H1 (cell line): ENCODE measurements around the gene POLN. TPM values are rescaled to one million over a fixed set of nuclear protein-coding genes. Genes with fewer than 3 reads are reported as not detected.

Experiments used
- CTCF ChIA-PET: fragments of 300-600 bp; sonication (Branson Sonifier 250); formaldehyde crosslinking; loops from one replicate; lab custom pipeline; 2021; ENCODE audit not compliant: partially characterized antibody; lab: Charles Lee
- POLR2A ChIA-PET: fragments of 300-600 bp; sonication (Branson Sonifier 250); formaldehyde crosslinking; loops from one replicate; lab custom pipeline; 2021; ENCODE audit warnings: inconsistent platforms; ENCODE audit not compliant: partially characterized antibody; lab: Charles Lee
- DNase-seq, 2 experiments: peaks; one replicate each; pipeline versions ENCODE4 v3.0.0 to v3.0.0-alpha.2; 2010 to 2022; ENCODE audit warnings: low spot score in 2 of 2, low read depth in 1 of 2, mixed read lengths in 1 of 2
- FAIRE-seq: peaks from 2 replicates; lab custom pipeline; 2011; peaks lifted over from hg19 to GRCh38; lab: Jason Lieb, UNC
- H2AFZ ChIP-seq: 2 replicates; pipeline ENCODE4 v1.8.1; 2012; ENCODE audit warnings: low read length, inconsistent platforms
- H2AK5ac ChIP-seq: 2 replicates; pipeline ENCODE4 v1.6.1; 2013; ENCODE audit warnings: low read depth, low read length
- H2BK120ac ChIP-seq: replicated peaks from 2 replicates; pipeline ENCODE3; 2013; ENCODE audit warnings: low read depth, low read length, inconsistent platforms
- H2BK12ac ChIP-seq: 2 replicates; pipeline ENCODE4 v1.6.1; 2013; ENCODE audit warnings: low read depth, low read length
- H2BK15ac ChIP-seq: 2 replicates; pipeline ENCODE4 v1.6.1; 2013; ENCODE audit warnings: low read length
- H2BK20ac ChIP-seq: 2 replicates; pipeline ENCODE4 v1.6.1; 2013; ENCODE audit warnings: low read length
- H2BK5ac ChIP-seq: 2 replicates; pipeline ENCODE4 v1.6.1; 2013; ENCODE audit warnings: low read depth, low read length
- H3K14ac ChIP-seq: 2 replicates; pipeline ENCODE4 v1.6.1; 2013; ENCODE audit warnings: inconsistent platforms; ENCODE audit not compliant: insufficient read length
- H3K18ac ChIP-seq: 2 replicates; pipeline ENCODE4 v1.6.1; 2013; ENCODE audit warnings: low read length; ENCODE audit errors: extremely low read depth
- H3K23ac ChIP-seq: 2 replicates; pipeline ENCODE4 v1.6.1; 2013; ENCODE audit warnings: inconsistent platforms; ENCODE audit not compliant: insufficient read length
- H3K23me2 ChIP-seq: 2 replicates; pipeline ENCODE4 v1.6.1; 2013; ENCODE audit warnings: low read depth, low read length
- H3K27ac ChIP-seq: 2 replicates; pipeline ENCODE4 v1.6.1; 2011; ENCODE audit warnings: low read depth, low read length, inconsistent platforms
- H3K27me3 ChIP-seq, 4 experiments: replicated peaks in 1 of 4; 1 replicate in 1 of 4; 2 replicates in 3 of 4; pipeline versions ENCODE4 v1.6.1 to v1.8.1; 2011 to 2013; ENCODE audit warnings: low read length in 3 of 4, mild to moderate bottlenecking in 3 of 4, inconsistent platforms in 2 of 4, mixed read lengths in 2 of 4, moderate library complexity in 1 of 4; ENCODE audit not compliant: control insufficient read depth in 3 of 4, insufficient read depth in 3 of 4; ENCODE audit errors: extremely low read depth in 1 of 4
- H3K36me3 ChIP-seq, 4 experiments: 2 replicates each; pipeline versions ENCODE4 v1.6.1 to v1.8.1; 2011 to 2013; ENCODE audit warnings: mild to moderate bottlenecking in 4 of 4, low read length in 3 of 4, moderate library complexity in 2 of 4, control low read depth in 1 of 4, inconsistent platforms in 1 of 4; ENCODE audit not compliant: insufficient read depth in 4 of 4, control insufficient read depth in 2 of 4
- H3K4ac ChIP-seq: replicated peaks from 2 replicates; pipeline ENCODE3; 2013; ENCODE audit warnings: low read length, low read depth, mixed read lengths, inconsistent platforms; ENCODE audit not compliant: insufficient read length
- H3K4me1 ChIP-seq, 4 experiments: replicated peaks in 1 of 4; 1 replicate in 1 of 4; 2 replicates in 3 of 4; pipeline versions ENCODE4 v1.6.1 to v1.8.1; 2011 to 2013; ENCODE audit warnings: low read length in 3 of 4, inconsistent platforms in 2 of 4, mixed read lengths in 1 of 4; ENCODE audit not compliant: insufficient read depth in 4 of 4, control insufficient read depth in 3 of 4
- H3K4me2 ChIP-seq, 2 experiments: 2 replicates each; pipeline versions ENCODE4 v1.6.1 to v1.8.1; 2011 to 2013; ENCODE audit warnings: low read depth in 2 of 2, low read length in 2 of 2, control low read depth in 1 of 2, inconsistent platforms in 1 of 2, mild to moderate bottlenecking in 1 of 2; ENCODE audit not compliant: insufficient read depth in 1 of 2
- H3K4me3 ChIP-seq, 4 experiments: fragments of 200-600, 300-600 bp in 1 of 4; sonication (generic), shearing (Covaris generic), sonication (Bioruptor Twin) in 1 of 4; 2 replicates each; pipeline versions ENCODE4 v1.5.1 to v1.8.1; 2011 to 2016; ENCODE audit warnings: low read length in 4 of 4, low read depth in 3 of 4, control low read depth in 2 of 4, inconsistent platforms in 2 of 4, mild to moderate bottlenecking in 2 of 4, mixed read lengths in 1 of 4, moderate library complexity in 1 of 4; ENCODE audit not compliant: insufficient read depth in 2 of 4; ENCODE audit errors: extremely low read depth in 1 of 4
- H3K56ac ChIP-seq: replicated peaks from 2 replicates; pipeline ENCODE3; 2013; ENCODE audit warnings: low read depth, mild to moderate bottlenecking, mixed read lengths, low read length, inconsistent platforms; ENCODE audit not compliant: insufficient read length
- H3K79me1 ChIP-seq: 2 replicates; pipeline ENCODE4 v1.6.1; 2013; ENCODE audit warnings: low read depth, low read length, control low read depth
- H3K79me2 ChIP-seq, 2 experiments: 2 replicates each; pipeline versions ENCODE4 v1.6.1 to v1.8.1; 2012 to 2013; ENCODE audit warnings: low read length in 2 of 2, mild to moderate bottlenecking in 2 of 2, inconsistent platforms in 1 of 2; ENCODE audit not compliant: insufficient read depth in 2 of 2, control insufficient read depth in 1 of 2
- H3K9ac ChIP-seq, 4 experiments: replicated peaks in 1 of 4; 1 replicate in 1 of 4; 2 replicates in 3 of 4; pipeline versions ENCODE4 v1.6.1 to v1.8.1; 2011 to 2013; ENCODE audit warnings: low read depth in 3 of 4, low read length in 3 of 4, control low read depth in 2 of 4, mild to moderate bottlenecking in 2 of 4, moderate library complexity in 2 of 4, inconsistent platforms in 1 of 4; ENCODE audit errors: extremely low read depth in 1 of 4
- H3K9me3 ChIP-seq, 2 experiments: 2 replicates each; pipeline versions ENCODE4 v1.6.1 to v1.8.1; 2012 to 2013; ENCODE audit warnings: mild to moderate bottlenecking in 2 of 2, moderate library complexity in 2 of 2, control low read depth in 1 of 2, inconsistent platforms in 1 of 2, low read depth in 1 of 2, low read length in 1 of 2, mixed read lengths in 1 of 2; ENCODE audit not compliant: insufficient read depth in 2 of 2
- H4K20me1 ChIP-seq, 2 experiments: replicated peaks in 1 of 2; 2 replicates each; pipeline versions ENCODE3 to v1.8.1; 2011 to 2013; ENCODE audit warnings: inconsistent platforms in 2 of 2, low read length in 2 of 2, mild to moderate bottlenecking in 1 of 2; ENCODE audit not compliant: insufficient read depth in 2 of 2, control insufficient read depth in 1 of 2
- H4K5ac ChIP-seq: 2 replicates; pipeline ENCODE4 v1.6.1; 2013; ENCODE audit warnings: low read length, low read depth, mixed read lengths, inconsistent platforms; ENCODE audit not compliant: insufficient read length
- H4K8ac ChIP-seq: 2 replicates; pipeline ENCODE4 v1.8.0; 2013; ENCODE audit warnings: mild to moderate bottlenecking, moderate library complexity, low read length, inconsistent platforms; ENCODE audit not compliant: insufficient read depth; ENCODE audit errors: extremely low read depth
- H4K91ac ChIP-seq: replicated peaks from 2 replicates; pipeline ENCODE3; 2013; ENCODE audit warnings: low read length, mixed read lengths, inconsistent platforms; ENCODE audit not compliant: insufficient read length
- BACH1 ChIP-seq: IDR thresholded peaks from 2 replicates; pipeline ENCODE4 v1.6.1; 2012; ENCODE audit warnings: low read length, improper control_type of control experiment
- CBX8 ChIP-seq: fragments of 300-800, 300-1000 bp; sonication (generic); IDR thresholded peaks from 2 replicates; pipeline ENCODE4 v1.7.1; 2016; ENCODE audit warnings: low read depth, low read length, borderline replicate concordance
- HDAC6 ChIP-seq: IDR thresholded peaks from one replicate; pipeline ENCODE4 v1.7.1; 2012; ENCODE audit warnings: low read depth, mild to moderate bottlenecking, inconsistent platforms, low read length, moderate library complexity
- JUN ChIP-seq: IDR thresholded peaks from 2 replicates; pipeline ENCODE4 v1.6.1; 2011; ENCODE audit warnings: low read depth, mild to moderate bottlenecking, improper control_type of control experiment, low read length
- KDM4A ChIP-seq: IDR thresholded peaks from one replicate; pipeline ENCODE4 v1.7.1; 2012; ENCODE audit warnings: low read depth, mild to moderate bottlenecking, moderate library complexity, low read length, inconsistent platforms; ENCODE audit not compliant: severe bottlenecking
- PHF8 ChIP-seq: fragments of 200-600 bp; sonication (generic); conservative IDR thresholded peaks from 2 replicates; pipeline ENCODE4 v1.7.1; 2012; ENCODE audit warnings: low read depth, mild to moderate bottlenecking, inconsistent platforms, low read length, moderate library complexity
- RAD21 ChIP-seq, 2 experiments: IDR thresholded peaks in 1 of 2; conservative IDR thresholded peaks in 1 of 2; 2 replicates each; pipeline ENCODE4 v1.6.1; 2011; ENCODE audit warnings: low read depth in 2 of 2, low read length in 2 of 2, improper control_type of control experiment in 1 of 2, inconsistent platforms in 1 of 2, mild to moderate bottlenecking in 1 of 2, moderate library complexity in 1 of 2
- RBBP5 ChIP-seq: IDR thresholded peaks from 2 replicates; pipeline ENCODE4 v1.7.1; 2012; ENCODE audit warnings: low read depth, mild to moderate bottlenecking, inconsistent platforms, low read length, moderate library complexity, borderline replicate concordance
- RXRA ChIP-seq: IDR thresholded peaks from 2 replicates; pipeline ENCODE4 v1.6.1; 2011; ENCODE audit warnings: low read depth, mild to moderate bottlenecking, low read length, moderate library complexity; ENCODE audit not compliant: insufficient read depth
- SAP30 ChIP-seq: fragments of 300-600 bp; sonication (generic); IDR thresholded peaks from 2 replicates; pipeline ENCODE4 v1.7.1; 2012; ENCODE audit warnings: low read length, moderate library complexity, mild to moderate bottlenecking, inconsistent platforms; ENCODE audit not compliant: insufficient read depth, insufficient replicate concordance
- SRF ChIP-seq: IDR thresholded peaks from 2 replicates; pipeline ENCODE4 v1.6.1; 2011; ENCODE audit warnings: mild to moderate bottlenecking, low read depth, low read length, moderate library complexity
- TAF1 ChIP-seq: IDR thresholded peaks from 2 replicates; pipeline ENCODE4 v1.6.1; 2011; ENCODE audit warnings: mild to moderate bottlenecking, low read depth, low read length
- WGBS, 2 experiments: shearing (Covaris generic) in 1 of 2; methylation state at CpG; one replicate each; pipeline versions ENCODE4 v1.1.6 to v1.1.7; 2013 to 2015; ENCODE audit warnings: low lambda C conversion rate in 2 of 2, mixed read lengths in 2 of 2, inconsistent platforms in 1 of 2, low coverage in 1 of 2, missing lambda C conversion rate in 1 of 2; ENCODE audit not compliant: insufficient replicate concordance in 2 of 2, insufficient coverage in 1 of 2, insufficient read length in 1 of 2; ENCODE audit errors: extremely low coverage in 1 of 2, missing lambda C conversion rate in 1 of 2; 5-methylcytosine and 5-hydroxymethylcytosine counted together
- polyA plus RNA-seq, 7 experiments: library from polyadenylated mRNA; depleted of rRNA in 3 of 7; stranded (reverse) in 5 of 7; unstranded in 2 of 7; fragments of >200 nt in 5 of 7; fragments of 200-250 nt in 2 of 7; gene quantifications; 1 replicate in 5 of 7; 2 replicates in 1 of 7; 4 replicates in 1 of 7; pipeline versions ENCODE4 v1.2.1 to v1.2.3, GENCODE V29; 2011 to 2013; ENCODE audit warnings: missing spikeins in 2 of 7, mixed read lengths in 2 of 7
- total RNA-seq: library from RNA; stranded (reverse); fragmentation: NEBNext Ultra II Directional; extraction: Animal tissue kit (Norgen Biotek cat#: 25700); gene quantifications from 2 replicates; pipeline ENCODE4 v1.2.1, GENCODE V29; 2021
- TF ChIP-seq, protein P1 (sequence below): IDR thresholded peaks from 2 replicates; pipeline ENCODE4 v1.6.1; 2012; ENCODE audit warnings: inconsistent platforms

Gene POLN
- total and polyA plus RNA-seq, 2 of the 8 experiments (the other 6 are each of a cell fraction or from before 2014, with no cell fraction given), result 0.98 to 1.5 TPM

DNA sequence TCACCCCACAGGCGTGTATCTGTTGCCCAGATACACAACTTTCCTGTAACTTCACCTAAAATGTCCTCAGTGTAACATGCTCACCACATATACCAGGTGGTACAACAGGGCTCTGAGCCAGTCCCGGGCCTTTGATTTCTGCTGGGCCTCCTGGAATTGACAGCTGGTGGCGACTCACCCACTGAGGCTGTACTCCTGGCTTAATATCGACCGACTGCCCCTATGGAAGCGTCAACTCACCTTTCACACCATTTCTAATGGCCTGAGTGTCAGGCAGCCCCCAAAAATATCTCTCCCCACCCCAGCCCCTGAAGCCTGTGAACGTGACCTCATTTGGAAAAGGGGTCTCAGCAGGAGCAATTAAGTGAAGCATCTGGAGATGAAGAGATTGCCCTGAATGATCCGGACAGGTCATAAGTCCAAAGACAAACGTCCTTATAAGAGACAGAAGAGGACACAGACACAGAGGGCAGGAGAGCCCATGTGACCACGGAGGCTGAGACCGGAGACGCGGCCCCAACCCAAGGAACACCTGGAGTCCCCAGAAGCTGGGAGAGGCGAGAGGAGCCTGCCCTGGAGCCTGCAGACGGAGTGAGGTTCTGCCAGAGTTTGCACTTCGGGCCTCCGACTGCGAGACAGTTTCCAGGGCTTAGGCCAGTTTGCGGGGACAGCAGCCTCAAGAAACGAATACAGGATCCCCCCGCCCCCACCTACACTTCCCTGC is 32.6 kb upstream of the POLN start:
- Histone ChIP-seq H4K20me1 (peaks cover 0 to 1% of the 10 kb centered on the region in 2 experiments), H3K23me2 (no peaks in the 10 kb centered on the region), H3K27ac (no peak overlapping the region), H3K27me3 (no peaks in the 10 kb centered on the region), H4K8ac (no peak overlapping the region), H2BK15ac (no peak overlapping the region), H2AK5ac (no peak overlapping the region), H3K79me1 (no peaks in the 10 kb centered on the region), H3K36me3 (no peaks in the 10 kb centered on the region), H3K79me2 (no peaks in the 10 kb centered on the region), H3K23ac (no peak overlapping the region), H3K4ac (no peak overlapping the region), H3K4me3 (no peak overlapping the region), H2BK5ac (no peak overlapping the region), H3K4me2 (no peak overlapping the region), H2BK20ac (no peak overlapping the region), H4K5ac (no peak overlapping the region), H4K91ac (no peak overlapping the region), H3K56ac (no peak overlapping the region), H2BK120ac (no peak overlapping the region), H3K14ac (no peak overlapping the region), H3K9me3 (no peaks in the 10 kb centered on the region), H3K18ac (no peak overlapping the region), H2AFZ (no peak overlapping the region), H3K9ac (no peak overlapping the region), H2BK12ac (no peak overlapping the region), H3K4me1 (no peaks in the 10 kb centered on the region)
- no peak for FAIRE-seq
- no peak for DNase-seq
- ChIA-PET CTCF (no interaction called here), POLR2A (no interaction called here)
- WGBS, 2 experiments, result 91% methylated on average over 20 of the region's 21 CpGs; no CpG with 5 or more reads in 1 of the 2 experiments
- no peak for TF ChIP-seq BACH1
- TF ChIP-seq RAD21 (IDR thresholded peaks at IDR 0.05 in 1 of 2, conservative IDR thresholded peaks at IDR 0.05 in 1 of 2; ENCODE audit: low read depth in 2 of 2, low read length in 2 of 2), result no peak
- TF ChIP-seq CBX8, result no peak
- TF ChIP-seq HDAC6, result no peak
- TF ChIP-seq KDM4A, result no peak
- TF ChIP-seq RXRA, result no peak
- TF ChIP-seq RBBP5, result no peak
- TF ChIP-seq JUN, result no peak
- TF ChIP-seq, protein P1, sequence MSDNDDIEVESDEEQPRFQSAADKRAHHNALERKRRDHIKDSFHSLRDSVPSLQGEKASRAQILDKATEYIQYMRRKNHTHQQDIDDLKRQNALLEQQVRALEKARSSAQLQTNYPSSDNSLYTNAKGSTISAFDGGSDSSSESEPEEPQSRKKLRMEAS, result no peak
- no peak for TF ChIP-seq SAP30
- TF ChIP-seq PHF8, result no peak
- TF ChIP-seq SRF, result no peak
- TF ChIP-seq TAF1, result no peak
